Fibroblast of skin of scalp (primary cell): ENCODE data around the gene MASP2.
A peak's percentile ranks its signal among the peaks of the same experiment; 100 is the strongest.
"Not testable (repeated sequence)": the region's sequence is repeated elsewhere in the genome, so short reads cannot be mapped to it uniquely, and the experiment has no call there.

Source experiments
- DNase-seq: peaks from one replicate; pipeline ENCODE4 v3.0.0-alpha.2; 2013

MASP2 gene

DNA sequence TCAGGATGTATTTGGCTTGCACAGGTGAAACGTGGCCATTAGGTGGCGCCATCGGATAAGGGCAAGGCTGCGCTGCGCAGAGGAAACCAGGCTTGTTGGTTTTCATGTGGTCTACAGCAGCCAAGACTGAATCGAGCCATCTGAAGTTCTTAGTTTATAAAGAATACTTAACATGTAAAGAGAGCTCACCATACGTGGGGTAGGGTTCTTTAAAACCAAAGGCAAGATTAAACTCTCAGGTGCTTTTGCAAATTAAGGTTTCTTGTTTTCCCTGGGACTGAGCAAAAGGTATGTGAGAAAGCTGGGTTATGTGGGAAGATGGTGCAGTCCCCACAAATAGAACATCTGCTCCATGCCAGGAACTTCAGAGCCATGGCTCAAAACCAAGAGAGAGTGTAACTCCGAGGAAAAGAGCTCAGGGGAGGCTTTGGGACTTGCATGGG is 9.3 kb downstream of the MASP2 start:
- peak; percentile 79 for DNase-seq

DNA sequence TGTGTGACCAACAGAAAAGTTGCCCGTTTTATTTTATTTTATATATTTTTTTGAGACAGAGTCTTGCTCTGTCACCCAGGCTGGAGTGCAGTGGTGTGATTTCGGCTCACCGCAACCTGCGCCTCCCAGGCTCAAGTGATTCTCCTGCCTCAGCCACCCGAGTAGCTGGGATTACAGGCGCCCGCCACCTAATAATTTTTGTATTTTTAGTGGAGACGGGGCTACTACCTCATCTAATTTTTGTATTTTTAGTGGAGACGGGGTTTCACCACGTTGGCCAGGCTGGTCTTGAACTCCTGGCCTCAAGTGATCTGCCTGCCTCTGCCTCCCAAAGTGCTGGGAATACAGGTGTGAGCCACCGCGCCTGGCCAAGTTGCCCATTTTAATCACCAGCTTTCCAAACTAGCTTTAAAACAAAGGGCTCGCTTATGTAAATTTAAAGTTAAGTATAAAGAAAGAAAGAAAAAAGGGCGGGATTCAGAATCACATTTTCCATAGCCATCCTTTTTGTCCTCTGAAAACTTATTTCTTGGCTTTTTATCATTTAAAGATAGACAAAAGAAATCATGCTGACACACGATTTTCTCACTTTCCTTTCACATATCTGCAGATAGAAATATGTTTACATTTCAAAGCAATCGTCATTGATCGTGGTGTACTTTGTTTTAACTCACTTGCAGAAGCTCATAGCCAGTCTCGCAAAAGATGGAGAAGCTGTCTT is 9.9 kb downstream of the MASP2 start:
- DNase-seq = not testable (repeated sequence)

DNA sequence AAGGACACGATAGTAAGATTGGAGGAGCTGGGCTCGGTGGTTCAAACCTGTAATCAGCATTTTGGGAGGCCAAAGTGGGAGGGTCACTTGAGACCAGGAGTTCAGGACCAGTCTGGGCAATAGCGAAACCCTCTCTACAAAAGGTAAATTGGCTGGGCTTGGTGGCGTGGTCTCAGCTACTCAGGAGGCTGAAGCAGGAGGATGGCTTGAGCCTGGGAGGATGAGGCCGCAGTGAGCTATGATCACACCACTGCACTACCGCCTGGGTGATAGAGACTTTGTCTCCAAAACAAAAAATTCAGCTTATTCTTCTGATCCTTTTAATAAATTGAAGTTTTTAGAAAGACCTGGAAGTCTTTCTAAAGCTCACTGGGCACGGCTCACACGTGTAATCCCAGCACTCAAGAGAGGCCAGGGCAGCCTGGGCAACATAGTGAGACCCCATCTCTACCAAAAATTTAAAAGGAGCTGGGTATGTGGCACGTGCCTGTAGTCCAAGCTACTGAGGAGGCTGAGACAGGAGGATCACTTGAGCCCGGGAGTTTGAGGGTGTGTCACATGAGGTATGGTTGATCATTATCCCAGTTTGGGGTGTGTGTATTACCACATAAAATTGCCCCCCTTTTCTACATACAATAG is 15.3 kb downstream of the MASP2 start:
- DNase-seq = no peak

DNA sequence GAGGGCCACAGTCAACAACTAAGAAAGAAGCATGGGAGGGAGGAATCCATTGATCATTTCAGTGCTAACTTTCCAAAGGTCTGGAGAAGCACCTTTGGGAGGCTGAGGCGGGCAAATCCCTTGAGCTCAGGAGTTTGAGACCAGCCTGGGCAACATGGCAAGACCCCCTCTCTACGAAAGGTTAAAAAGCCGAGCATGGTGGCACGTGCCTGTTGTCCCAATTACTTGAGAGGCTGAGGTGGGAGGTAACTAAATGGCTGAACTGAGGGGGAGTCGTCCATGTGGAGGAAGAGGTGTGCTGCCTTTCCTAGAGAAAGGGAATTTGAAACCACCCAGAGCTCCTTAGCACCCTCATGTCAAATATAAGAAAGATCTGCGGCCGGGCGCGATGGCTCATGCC is 16.2 kb downstream of the MASP2 start:
- DNase-seq = no peak

DNA sequence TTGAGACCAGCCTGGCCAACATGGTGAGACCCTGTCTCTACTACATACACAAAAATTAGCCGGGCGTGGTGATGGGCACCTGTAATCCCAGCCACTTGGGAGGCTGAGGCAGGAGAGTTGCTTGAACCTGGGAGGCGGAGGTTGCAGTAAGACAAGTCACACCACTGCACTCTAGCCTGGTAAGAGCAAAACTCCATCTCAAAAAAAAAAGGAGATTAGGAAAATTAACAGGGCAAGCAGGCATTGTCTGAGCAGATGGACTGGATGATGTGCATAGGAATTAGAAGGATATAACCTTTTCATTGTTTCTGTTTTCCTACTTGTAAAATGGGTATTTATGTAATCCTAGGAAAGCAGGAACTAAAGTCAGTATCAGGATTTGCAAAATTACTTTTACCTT is 19.0 kb downstream of the MASP2 start:
- DNase-seq = no peak

DNA sequence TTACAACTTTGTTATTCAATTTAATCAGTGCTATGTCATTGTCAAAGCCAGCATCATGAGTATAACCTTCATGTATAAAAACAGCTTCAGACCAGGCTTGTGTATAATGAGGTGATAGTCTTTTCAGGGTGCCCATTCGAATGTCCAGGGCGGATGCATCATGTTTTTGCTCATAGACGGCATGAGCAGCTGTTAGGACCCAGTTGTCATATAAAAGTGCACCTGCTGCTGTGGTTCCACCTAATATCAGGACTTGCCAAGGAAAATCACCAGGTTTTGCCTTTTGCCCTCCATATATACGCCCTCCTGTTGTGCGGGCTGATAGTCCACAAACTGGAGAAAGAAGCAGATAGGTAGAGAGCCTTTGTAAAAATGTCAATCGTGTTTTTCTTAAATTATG is 19.7 kb downstream of the MASP2 start:
- DNase-seq = no peak

DNA sequence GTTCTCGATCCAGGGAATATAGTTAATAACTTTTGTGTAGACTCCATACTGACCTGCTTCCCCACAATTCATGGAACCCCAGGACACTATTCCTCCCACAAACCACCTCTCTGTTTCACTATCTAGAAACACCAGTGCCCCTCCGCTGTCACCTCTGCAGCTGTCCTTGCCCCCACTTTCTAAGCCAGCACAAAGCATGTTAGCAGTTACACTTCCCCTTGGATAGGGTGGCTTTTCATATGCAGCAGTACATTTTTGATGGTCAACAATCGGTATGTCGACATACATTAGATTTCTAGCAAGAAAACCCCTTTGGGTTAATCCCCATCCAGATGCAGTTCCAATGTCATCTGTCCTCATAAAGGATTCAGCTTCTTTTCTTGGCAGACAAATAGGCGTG is 20.1 kb downstream of the MASP2 start:
- no peak for DNase-seq

DNA sequence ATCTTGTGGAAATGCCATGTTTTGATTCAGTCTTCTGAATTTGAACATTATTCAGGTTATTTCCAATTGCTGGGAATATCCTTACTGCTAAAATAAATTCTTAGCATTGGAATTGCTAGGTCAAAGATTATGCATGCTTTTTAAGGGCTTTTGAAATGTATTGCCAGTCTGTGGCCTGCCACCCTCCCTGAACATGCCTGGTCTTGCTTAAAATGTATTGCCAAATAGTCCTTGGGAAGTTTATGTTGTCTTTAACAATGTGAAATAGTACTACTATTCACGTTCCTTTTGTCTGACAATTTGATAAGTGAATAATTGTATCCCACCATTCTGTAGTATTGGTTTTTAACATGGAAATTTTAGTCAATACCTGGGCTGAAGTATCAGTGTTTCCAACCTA is 21.0 kb downstream of the MASP2 start:
- no peak for DNase-seq

DNA sequence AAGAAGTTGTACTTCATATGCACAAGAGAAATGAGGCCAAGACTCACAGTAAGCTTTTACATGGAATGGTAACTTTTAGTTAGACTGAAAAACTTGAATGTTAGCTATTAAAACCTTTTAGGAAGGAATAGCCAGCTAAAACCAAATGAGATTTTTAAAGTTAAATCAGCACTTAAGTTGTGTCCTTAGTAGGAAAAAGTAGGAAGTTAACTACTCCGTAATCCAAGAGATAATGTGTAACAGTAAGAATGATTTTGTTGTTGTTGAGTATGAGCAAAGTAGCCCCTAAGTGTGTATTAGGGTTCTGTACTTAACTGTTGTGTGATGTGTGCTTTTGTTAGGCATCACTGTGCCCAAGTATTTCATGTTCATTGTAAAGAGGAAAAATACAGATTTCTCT is 21.4 kb downstream of the MASP2 start:
- no peak for DNase-seq

DNA sequence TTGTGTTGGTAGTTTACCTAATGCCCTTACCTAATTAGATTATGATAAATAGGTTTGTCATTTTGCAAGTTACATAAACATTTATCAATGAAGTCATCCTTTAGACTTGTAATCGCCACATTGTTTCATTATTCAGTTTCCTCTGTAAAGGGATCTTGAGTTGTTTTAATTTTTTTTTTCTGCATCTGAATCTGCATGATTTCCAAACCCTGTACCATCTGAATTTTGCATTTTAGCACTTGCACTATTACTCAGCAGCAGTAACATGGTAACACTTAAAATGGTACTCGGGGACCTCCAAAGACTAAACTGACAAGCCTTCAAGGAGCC is 22.2 kb downstream of the MASP2 start:
- no peak for DNase-seq

DNA sequence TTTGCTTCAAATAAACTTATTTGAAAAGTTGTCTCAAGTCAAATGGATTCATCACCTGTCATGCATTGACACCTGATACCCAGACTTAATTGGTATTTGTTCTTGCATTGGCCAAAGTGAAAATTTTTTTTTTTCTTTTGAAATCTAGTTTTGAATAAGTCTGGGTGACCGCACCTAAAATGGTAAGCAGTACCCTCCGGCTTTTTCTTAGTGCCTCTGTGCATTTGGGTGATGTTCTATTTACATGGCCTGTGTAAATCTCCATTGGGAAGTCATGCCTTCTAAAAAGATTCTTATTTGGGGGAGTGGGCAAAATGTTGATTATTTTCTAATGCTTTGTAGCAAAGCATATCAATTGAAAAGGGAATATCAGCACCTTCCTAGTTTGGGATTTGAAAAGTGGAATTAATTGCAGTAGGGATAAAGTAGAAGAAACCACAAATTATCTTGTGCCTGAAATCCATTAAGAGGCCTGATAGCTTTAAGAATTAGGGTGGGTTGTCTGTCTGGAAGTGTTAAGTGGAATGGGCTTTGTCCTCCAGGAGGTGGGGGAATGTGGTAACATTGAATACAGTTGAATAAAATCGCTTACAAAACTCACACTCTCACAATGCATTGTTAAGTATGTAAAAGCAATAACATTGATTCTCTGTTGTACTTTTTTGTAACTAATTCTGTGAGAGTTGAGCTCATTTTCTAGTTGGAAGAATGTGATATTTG is 22.7 kb downstream of the MASP2 start:
- no peak for DNase-seq

DNA sequence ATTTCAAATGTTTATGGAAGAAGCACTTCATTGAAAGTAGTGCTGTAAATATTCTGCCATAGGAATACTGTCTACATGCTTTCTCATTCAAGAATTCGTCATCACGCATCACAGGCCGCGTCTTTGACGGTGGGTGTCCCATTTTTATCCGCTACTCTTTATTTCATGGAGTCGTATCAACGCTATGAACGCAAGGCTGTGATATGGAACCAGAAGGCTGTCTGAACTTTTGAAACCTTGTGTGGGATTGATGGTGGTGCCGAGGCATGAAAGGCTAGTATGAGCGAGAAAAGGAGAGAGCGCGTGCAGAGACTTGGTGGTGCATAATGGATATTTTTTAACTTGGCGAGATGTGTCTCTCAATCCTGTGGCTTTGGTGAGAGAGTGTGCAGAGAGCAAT is 23.8 kb downstream of the MASP2 start:
- no peak for DNase-seq

DNA sequence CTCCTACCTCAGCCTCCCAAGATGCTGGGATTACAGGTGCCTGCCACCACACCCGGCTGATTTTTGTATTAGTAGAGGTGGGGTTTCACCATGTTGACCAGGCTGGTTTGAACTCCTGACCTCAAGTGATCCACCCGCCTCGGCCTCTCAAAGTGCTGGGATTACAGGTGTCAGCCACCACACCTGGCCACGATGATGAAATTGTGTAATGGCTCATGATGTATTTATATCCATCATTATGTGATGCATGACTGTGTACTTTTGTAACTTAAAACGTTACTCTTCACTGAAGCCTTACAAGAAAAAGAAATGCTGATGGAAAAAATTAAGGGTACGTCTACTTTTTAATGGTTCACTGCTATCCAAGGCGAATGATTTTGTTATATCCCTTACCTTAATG is 27.1 kb downstream of the MASP2 start:
- DNase-seq = no peak

DNA sequence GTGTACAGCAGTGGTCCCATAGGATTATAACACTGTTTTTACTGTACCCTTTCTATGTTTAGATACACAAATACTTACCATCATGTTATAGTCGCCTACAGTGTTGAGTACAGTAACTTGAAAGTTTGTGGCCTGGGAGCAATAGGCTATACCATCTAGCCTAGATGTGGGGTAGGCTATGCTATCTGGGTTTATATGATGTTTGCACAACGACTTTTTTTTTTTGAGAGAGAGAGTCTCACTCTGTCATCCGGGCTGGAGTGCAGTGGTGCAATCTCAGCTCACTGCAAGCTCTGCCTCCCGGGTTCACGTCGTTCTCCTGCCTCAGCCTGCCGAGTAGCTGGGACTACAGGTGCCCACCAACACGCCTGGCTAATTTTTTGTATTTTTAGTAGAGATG is 27.7 kb downstream of the MASP2 start:
- not testable (repeated sequence) for DNase-seq

DNA sequence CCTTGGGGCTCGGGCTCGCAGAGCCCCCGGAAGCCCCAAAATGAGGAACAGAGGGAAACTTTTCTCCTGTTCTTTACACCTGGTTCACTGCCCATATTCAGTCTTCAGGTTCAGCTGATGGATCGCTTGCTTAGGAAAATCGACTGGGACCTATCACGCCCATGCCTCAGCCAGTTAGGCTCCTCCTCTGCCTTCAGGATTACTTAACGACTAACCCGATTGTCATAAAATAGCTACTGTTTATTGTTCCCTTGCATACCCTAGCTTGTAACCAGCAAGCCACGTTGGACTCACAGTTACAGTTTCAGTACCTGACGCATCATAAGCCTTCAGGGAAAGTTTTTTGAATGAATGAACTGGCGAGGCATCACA is 33.9 kb downstream of the MASP2 start:
- no peak for DNase-seq

DNA sequence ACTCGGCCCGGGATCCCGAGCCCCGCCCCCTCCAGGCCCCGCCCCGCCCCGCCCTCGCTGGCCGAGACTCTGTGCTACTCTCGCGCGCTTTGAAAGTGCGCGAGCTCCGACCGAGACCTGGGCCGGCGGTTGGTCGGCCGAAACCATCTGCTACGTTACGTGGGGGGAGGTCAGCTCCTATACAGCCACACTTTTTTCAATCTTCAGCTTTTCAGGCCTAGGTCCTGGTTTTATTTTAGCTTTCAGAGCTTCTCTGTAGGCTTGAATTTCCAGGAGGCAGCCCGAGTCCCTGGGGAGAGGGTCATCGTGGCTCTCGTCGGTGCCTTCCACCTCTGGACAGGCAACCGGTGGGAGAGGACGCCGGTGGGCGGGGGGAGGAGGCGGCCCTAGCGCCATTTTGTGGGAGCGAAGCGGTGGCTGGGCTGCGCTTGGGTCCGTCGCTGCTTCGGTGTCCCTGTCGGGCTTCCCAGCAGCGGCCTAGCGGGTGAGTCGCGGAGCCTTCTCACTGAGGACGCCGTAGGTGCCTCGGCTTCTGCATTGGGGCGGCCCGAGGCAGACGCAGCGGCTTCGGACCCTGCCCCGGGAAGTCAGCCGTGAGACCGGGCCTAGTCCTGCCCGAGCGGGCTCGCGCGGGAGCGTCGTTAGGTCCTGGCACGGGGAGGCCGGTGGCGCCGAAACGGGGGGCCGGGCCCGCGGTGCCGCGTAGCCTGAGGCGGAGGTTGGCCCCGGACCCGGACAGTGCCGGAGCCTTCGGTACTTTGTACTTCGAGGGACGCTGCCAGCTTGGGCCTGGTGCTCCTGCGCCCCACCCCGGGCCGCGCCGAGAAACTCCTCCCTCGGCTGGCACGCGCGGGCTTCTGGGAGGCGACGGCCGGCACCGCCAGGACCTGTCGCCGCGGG is 34.5 kb downstream of the MASP2 start, which contains the start of gene TARDBP:
TARDBP (plus strand) TSS at position 395 of the 900 bp plus-strand sequence. CDS start 1,074 bp downstream, outside the sequence.
- peak; percentile 92 for DNase-seq

DNA sequence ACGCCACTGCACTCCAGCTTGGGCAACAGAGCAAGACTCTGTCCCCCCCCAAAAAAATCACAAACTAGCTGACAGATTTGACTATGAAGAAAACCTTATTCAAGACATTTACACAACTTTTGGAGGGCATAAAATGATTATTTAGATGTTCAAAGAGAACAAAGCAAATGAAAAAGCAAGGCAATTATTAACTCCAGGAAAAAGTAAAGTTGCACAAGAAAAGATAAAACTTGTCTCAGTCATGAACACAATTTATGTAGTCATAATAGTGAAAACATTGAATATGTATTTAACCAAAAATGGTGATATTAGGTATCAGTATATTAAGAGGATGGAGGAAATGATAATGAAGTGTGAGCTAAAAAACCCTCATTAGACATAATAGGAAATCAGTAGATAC is 46.5 kb downstream of the MASP2 start:
- DNase-seq = no peak

DNA sequence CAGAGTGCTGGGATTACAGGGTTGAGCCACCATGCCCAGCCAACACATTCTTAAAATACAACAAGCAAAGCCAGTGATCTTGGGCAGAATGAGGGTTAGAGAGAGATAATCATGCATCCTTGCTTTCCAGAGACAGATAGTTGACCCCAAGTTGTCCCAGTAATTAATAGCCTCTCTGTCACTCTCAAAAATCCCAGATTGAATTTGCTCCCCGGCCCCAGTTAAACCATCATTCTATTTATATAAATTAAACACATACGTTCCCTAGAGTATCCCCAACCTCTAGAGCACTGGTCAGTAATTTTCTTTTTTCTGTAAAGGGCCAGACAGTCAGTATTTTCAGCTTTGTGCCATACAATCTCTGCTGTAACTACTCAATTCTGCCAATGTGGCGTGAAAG is 50.9 kb downstream of the MASP2 start:
- DNase-seq = no peak

DNA sequence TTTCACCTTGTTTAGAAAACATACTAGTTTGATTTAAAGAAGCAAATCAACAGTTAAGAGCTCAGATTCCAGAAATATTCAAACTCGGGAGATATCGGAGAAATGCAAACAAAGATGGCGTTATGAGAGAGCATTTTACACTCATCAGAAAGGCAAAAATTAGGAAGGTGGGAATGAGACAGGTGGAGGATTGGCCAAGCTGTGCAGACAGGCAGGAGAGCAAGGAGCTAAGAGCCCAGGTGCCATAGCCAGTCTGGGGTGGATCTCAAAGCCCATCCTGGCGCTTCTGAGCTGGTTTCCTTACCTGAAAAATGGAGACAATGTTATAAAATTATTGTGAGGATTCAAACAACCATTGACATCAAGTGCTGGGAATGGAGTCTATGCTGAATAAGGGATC is 54.2 kb downstream of the MASP2 start:
- no peak for DNase-seq

DNA sequence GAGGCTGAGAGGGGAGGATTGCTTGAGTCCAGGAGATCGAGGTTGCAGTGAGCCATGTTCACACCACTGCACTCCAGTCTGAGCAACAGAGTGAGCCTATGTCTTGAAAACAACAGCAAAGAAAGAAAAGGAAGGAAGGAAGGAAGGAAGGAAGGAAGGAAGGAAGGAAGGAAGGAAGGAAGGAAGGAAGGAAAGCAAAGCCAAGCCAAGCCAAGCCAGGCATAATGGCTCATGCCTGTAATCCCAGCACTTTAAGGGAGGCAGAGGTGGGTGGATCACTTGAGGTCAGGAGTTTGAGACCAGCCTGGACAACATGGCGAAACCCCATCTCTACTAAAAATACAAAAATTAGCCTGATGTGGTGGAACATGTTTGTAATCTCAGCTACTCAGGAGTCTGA is 55.0 kb downstream of the MASP2 start:
- not testable (repeated sequence) for DNase-seq

DNA sequence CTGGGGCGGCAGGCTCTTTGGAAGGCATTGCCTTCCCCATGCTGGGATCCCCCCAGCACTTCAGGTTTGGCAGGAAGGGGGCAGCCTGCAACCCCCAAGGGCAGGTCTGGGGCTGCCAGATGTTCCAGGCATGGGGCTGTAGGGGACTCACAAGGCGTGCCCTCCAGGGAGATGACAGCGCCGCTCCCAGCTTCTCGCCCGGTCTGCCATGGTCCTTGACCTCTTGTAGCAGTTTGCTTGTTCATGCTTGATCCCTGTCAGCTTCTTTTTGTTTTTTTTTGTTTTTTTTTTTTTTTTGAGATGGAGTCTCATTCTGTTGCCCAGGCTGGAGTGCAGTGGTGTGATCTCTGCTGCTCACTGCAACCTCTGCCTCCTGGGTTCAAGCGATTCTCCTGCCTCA is 56.2 kb downstream of the MASP2 start:
- no peak for DNase-seq

DNA sequence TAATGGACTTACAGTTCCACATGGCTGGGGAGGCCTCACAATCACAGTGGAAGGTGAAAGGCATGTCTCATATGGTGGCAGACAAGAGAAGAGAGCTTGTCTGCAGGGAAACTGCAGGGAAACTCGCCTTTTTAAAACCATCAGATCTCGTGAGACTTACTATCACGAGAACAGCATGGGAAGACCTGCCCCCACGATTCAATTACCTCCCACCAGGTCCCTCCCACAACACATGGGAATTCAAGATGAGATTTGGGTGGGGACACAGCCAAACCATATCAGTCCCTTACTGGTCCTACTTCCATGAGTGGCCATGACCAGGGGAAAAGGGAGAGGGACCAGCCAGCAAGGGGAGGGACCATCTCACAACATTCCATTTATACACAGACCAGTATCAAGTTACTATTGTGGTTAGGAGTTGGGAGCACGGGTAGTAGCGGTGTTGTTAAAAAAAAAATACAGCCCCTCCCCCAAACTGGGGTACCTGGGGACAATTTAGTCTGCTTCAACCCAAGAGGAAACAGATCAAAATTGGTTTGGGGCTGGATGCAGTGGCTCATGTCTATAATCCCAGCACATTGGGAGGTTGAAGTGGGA is 57.0 kb downstream of the MASP2 start:
- not testable (repeated sequence) for DNase-seq
